Activated CD4-positive, alpha-beta T cell treated with anti-CD3 and anti-CD28 coated beads, Interleukin-2, amount 50 U/mL, for 24 hours (primary cell): ENCODE data around the gene FNDC1.

ENCODE experiments used
- DNase-seq, 2 donors: peaks; one replicate each; pipeline ENCODE4 v3.0.0-alpha.2; 2020; ENCODE audit warnings: low read depth in 1 of 2, low spot score in 1 of 2

FNDC1 gene

DNA sequence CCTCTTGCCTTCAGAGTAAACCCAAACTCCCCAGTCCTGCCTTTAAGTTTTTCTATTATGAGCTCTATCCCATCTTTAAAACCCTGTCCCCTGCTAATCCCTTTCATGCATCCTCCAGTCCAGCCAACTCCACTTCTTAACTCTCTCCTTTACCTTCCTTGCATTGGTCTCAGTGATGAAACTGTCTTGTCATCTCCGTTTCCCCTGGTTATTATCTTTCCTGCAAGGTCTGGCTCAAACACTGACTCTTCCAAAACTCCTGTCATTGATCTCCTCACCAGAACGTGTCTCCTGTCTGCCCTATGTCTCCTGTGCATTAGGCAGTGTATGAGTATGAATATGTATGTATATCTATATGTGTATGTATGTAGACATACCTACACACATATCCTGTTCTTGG, 11.8 kb upstream of the FNDC1 start:
- DNase-seq, result no peak

DNA sequence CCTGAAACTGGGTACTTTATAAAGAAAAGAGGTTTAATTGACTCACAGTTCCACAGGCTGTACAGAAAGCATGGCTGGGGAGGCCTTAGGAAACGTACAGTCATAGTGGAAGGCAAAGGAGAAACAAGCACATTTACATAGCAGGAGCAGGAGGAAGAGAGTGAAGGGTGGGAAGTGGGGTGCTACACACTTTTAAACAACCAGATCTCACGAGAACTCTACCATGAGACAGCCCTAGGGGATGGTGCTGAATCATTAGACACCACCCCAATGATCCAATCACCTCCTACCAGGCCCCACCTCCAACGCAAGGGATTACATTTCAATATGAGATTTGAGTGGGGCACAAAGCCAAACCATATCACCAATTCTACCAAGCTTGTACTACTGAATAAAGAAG, 7.4 kb upstream of the FNDC1 start:
- DNase-seq, result no peak

- DNase-seq, result no peak
Measured at GRCh38 chr6:159163901-159164370, 5.3 kb upstream of the FNDC1 start.

- DNase-seq, result no peak
Measured at GRCh38 chr6:159168536-159169192, 536 bp upstream of the FNDC1 start.

GRCh38 chr6:159169557-159170332, 545 bp downstream of the FNDC1 start:
- no peak for DNase-seq

GRCh38 chr6:159170333-159170672, 1.1 kb downstream of the FNDC1 start:
- DNase-seq, result no peak

DNA sequence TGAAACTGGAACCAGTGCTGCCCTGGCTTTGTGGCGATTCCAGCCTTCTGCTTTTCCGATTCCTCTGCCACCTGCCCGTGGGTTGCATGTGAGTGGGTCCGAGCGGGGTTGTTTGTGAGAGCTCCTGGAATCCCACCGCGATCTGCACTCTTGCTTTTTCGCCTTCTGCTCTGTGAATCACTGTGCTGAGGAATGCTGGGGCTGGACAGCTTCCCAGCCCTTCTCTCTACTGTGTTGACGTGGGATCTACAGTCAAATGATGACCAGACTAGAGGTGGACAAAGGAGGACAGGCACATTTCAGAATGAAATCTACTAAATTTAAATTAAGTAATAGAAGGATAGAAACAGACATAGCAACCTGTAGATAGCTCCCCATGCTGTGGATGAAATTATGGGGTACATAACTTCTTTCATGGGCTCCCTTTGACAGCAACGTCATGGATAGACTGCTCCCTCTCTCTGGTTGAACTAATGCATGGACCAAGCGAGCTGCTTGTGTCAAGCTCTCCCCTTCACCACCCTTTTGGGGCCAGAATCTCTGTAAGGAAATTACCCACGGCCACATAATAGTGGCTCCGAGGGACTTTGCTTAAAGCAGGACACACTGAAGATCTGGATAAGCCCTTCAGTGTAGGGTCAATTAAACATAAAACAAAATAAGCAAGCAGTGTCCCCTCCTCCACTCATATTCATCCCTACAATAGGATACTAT, 2.0 kb downstream of the FNDC1 start:
- no peak for DNase-seq

DNA sequence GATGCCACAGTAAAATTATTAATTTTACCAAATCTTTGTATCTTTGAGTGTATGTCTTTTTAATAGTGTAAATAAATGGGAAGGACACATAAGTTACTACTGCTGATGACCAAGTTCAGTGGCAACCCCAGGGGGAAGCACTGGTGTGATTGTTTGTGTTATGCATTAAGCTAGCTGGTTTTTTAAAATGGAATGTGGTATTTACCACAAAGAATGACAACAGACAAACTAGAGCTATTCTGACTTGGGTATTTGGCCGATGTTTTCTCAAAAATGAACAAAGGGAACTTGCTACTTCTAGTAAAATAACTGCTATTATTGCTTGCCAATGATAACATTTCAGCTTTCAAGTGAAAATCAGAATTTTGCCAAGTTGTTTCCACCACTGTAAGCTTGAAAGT, 2.9 kb downstream of the FNDC1 start:
- no peak for DNase-seq

DNA sequence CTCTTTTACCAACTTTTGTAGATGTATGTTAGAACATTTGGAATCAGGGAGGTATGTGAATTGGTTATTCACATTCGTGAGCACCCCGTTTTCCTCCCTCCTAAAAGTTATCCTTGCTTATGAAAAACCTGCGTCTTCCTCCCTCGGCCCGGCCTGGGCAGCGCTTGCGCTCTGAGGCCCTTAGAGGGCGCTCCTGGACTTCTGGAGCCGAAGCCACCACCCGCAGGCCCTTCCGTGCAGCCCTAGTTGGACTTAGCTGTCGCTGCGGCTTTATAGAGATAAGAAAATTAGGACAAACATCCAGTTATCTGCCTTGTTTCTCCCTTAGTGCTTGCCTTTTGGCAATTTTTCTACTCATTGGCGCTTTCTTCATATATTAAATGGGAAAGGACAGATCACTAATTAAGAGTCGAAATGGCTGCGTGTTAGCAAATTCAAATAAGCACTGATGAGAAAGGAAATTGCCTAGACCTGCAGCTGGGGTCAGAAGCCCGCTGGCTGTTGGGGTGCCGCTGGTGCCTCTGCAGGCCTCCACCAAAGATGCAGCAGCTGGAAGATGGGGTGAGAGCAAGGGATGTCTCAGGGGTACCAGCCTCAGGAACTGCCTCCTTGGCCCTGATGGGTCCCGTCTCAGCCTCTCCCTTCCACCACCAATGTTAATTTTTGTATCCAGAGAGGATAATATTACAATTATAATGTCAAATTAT, 5.2 kb downstream of the FNDC1 start:
- DNase-seq, result peak; percentile 34 to 52

- DNase-seq, result no peak
Measured at GRCh38 chr6:159176913-159177312, 7.7 kb downstream of the FNDC1 start.

- DNase-seq, result no peak
Measured at GRCh38 chr6:159178847-159179246, 9.6 kb downstream of the FNDC1 start.

GRCh38 chr6:159180001-159180400, 10.8 kb downstream of the FNDC1 start:
- DNase-seq, result no peak

DNA sequence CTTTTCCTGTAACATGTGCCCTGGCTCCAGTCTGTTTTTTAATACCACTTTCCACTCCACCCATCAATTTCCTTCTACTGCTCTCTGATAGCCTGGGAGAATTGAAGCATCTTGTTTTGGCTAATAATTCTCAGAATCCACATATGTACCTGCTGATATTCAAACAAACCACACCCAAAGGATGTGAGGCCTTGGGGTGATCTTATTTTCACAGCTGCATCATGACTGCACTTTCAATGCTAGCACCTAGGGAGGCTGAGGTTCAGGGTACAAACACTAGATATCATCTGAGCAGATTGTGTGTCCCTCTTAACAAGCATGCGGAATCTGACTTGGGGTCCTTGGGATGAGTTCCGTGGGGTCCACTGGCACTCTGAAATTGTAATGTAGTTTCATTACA, 12.7 kb downstream of the FNDC1 start:
- no peak for DNase-seq

GRCh38 chr6:159184559-159184958, 15.4 kb downstream of the FNDC1 start:
- no peak for DNase-seq

GRCh38 chr6:159190460-159190859, 21.3 kb downstream of the FNDC1 start:
- DNase-seq, result no peak

DNA sequence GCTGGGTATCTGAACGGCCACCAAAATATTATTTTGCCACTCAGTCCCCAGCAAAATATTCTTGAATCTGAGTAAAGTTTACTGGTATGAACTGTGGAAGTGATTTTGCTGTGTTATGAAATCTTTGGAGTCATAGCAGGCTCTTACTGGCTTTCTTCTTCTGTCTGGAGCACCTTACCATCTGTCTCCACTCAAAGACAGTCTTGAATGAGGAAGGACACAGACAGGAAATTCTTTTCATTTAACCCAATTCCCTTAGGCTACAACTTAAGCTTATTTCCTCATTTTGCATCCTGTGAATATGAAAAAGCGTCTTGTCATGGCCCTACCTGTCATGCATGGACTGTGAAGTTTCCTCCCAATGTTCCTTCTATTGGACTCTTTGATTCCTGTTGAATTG, 24.7 kb downstream of the FNDC1 start:
- DNase-seq, result no peak

- no peak for DNase-seq
Measured at GRCh38 chr6:159194421-159194820, 25.2 kb downstream of the FNDC1 start.

DNA sequence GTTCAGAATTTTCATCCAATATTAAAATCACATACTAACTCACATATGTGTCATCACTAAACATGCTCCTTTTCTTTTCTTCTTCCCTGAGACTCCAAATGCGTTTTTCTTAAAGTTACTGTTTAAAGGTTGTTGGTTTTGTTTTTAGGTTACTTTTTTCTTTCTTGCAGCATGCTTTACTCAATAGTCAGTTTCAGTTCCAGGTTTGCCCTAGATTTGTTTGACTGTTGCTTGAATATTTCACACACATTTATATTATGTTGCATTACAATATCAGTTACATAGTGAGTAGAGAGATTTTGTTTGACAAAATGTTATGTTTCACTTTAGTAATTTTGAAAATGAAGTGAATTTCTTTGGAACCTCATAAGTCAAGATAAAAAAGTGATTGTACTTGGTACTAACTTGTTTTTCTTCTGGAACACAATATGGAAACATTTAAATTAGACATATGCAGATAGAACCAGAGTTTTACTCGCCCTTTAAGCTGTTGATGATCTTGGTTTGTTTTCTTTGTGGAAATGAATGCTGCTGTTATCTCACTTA, 27.3 kb downstream of the FNDC1 start:
- no peak for DNase-seq

GRCh38 chr6:159197251-159197650, 28.1 kb downstream of the FNDC1 start:
- no peak for DNase-seq

DNA sequence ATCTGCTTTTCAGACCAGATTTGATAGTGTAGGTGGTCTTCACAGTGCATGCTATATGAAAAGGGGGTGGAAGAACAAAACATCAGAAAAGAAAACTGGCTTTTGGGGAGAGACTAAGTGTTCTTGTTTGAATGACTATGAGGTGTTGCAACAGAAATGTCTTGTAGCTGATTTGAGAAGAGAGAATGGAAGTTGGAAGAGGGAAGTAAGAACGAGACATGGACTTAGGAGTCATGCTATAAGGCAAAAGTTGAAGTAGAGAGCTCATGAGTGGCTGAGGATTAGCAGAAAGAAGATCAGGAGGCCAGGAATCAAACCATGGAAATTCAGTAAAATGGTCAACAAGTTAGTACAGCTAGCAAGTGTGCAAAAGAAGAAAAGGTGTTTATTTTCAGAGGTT, 32.1 kb downstream of the FNDC1 start:
- no peak for DNase-seq

DNA sequence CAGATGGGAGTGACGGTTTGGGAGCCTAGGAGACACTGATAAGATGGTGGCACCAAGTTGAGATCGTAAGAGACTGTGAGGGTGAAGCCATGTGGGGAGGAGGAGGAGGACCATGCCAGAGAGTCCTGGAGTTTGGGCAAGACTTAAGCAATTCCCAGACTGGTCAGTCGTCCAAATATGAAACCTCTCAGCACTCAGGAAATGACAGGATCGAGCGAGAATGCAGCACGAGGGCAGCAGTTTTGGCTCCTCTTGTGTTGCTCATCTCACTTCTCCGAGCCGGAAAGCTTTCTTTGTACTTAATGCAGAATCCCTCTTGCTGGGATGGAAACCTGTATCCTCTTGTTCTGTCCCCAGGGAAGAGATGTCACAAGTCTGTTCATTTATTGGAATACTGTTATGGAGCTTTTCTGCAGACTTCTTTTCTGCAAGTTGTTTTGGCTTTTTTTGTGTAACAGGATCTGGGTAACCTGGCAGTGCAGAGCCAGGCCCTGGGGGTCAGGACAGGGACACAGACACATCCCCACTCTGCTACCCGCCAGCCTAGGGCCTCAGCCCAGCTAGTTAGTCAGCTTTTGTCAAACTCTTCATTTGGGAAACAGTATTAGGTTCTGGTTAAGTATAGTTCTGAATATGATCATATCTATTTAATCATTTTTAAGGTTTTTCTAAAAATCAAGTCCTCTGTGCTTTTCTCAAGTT, 34.3 kb downstream of the FNDC1 start:
- DNase-seq, result no peak
